HCT116 (cell line): ENCODE measurements around the gene ADGRG1. TPM values are rescaled to one million over a fixed set of nuclear protein-coding genes. Genes with fewer than 3 reads are reported as not detected.

Experiments used
- ATAC-seq: fragments of 200-7000 bp; cut with Tn5 transposase; 2 replicates; pipeline ENCODE4 v1.9.1; 2020; ENCODE audit warnings: mild to moderate bottlenecking, moderate library complexity
- BruUV-seq: library from RNA; stranded (reverse); fragments of 400-500 nt; replicated peaks from 2 replicates; lab custom pipeline; 2021; lab: Mats Ljungman, UMichigan
- CTCF ChIA-PET: fragments of 300-600 bp; sonication (Branson Sonifier 250); formaldehyde crosslinking; loops from one replicate; lab custom pipeline; 2021; ENCODE audit warnings: antibody characterized with exemption; lab: Charles Lee
- POLR2A ChIA-PET: fragments of 300-600, 350-600 bp; sonication (Branson Sonifier 250); formaldehyde crosslinking; loops from one replicate; lab custom pipeline; 2021; ENCODE audit warnings: antibody characterized with exemption; lab: Charles Lee
- RAD21 ChIA-PET, 2 experiments: fragments of 300-600 bp; sonication (Branson Sonifier 250); formaldehyde crosslinking; loops; one replicate each; lab custom pipeline; 2023; ENCODE audit warnings: low total read pairs in 2 of 2; ENCODE audit not compliant: uncharacterized antibody in 2 of 2, unreplicated experiment in 2 of 2, low non-redundant PET in 1 of 2; lab: Charles Lee
- DNase-seq: peaks from one replicate; pipeline ENCODE4 v3.0.0-alpha.2; 2010; ENCODE audit warnings: low read depth, low spot score
- H2AFZ ChIP-seq: fragments of 200-600 bp; shearing (Covaris generic), sonication (generic); 2 replicates; pipeline ENCODE4 v1.6.1; 2017; ENCODE audit warnings: low read depth, mixed run types, mixed read lengths, antibody characterized with exemption, low read length; ENCODE audit not compliant: poor library complexity, severe bottlenecking
- H3K27ac ChIP-seq: 2 replicates; pipeline ENCODE4 v1.5.1; 2012; ENCODE audit warnings: low read depth, low read length
- H3K27me3 ChIP-seq: fragments of 200-600 bp; sonication (generic); 2 replicates; pipeline ENCODE4 v1.6.1; 2016; ENCODE audit warnings: mixed run types, low read length, mixed read lengths; ENCODE audit not compliant: insufficient read depth
- H3K36me3 ChIP-seq, 2 experiments: fragments of 200-500 bp in 1 of 2; fragments of 200-600 bp in 1 of 2; sonication (Bioruptor generic) in 1 of 2; sonication (generic) in 1 of 2; 2 replicates each; pipeline versions ENCODE4 v1.5.1 to v1.6.1; 2014 to 2016; ENCODE audit warnings: low read length in 2 of 2, inconsistent platforms in 1 of 2, mixed read lengths in 1 of 2, mixed run types in 1 of 2; ENCODE audit not compliant: insufficient read depth in 2 of 2, control insufficient read depth in 1 of 2
- H3K4me1 ChIP-seq, 2 experiments: fragments of 200-600 bp in 1 of 2; sonication (generic) in 1 of 2; 2 replicates each; pipeline versions ENCODE4 v1.5.1 to v1.6.1; 2012 to 2017; ENCODE audit warnings: low read length in 2 of 2, inconsistent platforms in 1 of 2, mild to moderate bottlenecking in 1 of 2, mixed read lengths in 1 of 2, mixed run types in 1 of 2, moderate library complexity in 1 of 2; ENCODE audit not compliant: insufficient read depth in 2 of 2, control insufficient read depth in 1 of 2
- H3K4me2 ChIP-seq: fragments of 200-600 bp; sonication (generic); 2 replicates; pipeline ENCODE4 v1.6.1; 2017; ENCODE audit warnings: mixed run types, low read length, mixed read lengths
- H3K4me3 ChIP-seq, 2 experiments: fragments of 200-600 bp in 1 of 2; sonication (generic) in 1 of 2; replicated peaks in 1 of 2; 2 replicates each; pipeline ENCODE4 v1.5.1; 2011 to 2016; ENCODE audit warnings: low read length in 2 of 2, control low read depth in 1 of 2, low read depth in 1 of 2, mild to moderate bottlenecking in 1 of 2, mixed read lengths in 1 of 2, mixed run types in 1 of 2
- H3K79me2 ChIP-seq: fragments of 200-600 bp; sonication (generic); 2 replicates; pipeline ENCODE4 v1.6.1; 2017; ENCODE audit warnings: mild to moderate bottlenecking, mixed run types, low read length, moderate library complexity, mixed read lengths; ENCODE audit not compliant: insufficient read depth
- H3K9ac ChIP-seq: fragments of 200-600 bp; sonication (generic); 2 replicates; pipeline ENCODE4 v1.6.1; 2016; ENCODE audit warnings: low read length, mixed read lengths
- H3K9me2 ChIP-seq: fragments of 200-600 bp; sonication (generic), shearing (Covaris generic); 2 replicates; pipeline ENCODE4 v1.6.1; 2017; ENCODE audit warnings: mixed run types, mild to moderate bottlenecking, moderate library complexity; ENCODE audit not compliant: insufficient read depth
- H3K9me3 ChIP-seq, 2 experiments: fragments of 200-500 bp in 1 of 2; fragments of 200-600 bp in 1 of 2; sonication (Bioruptor generic) in 1 of 2; sonication (generic) in 1 of 2; 2 replicates each; pipeline ENCODE4 v1.6.1; 2014 to 2017; ENCODE audit warnings: low read length in 2 of 2, mixed read lengths in 2 of 2, inconsistent platforms in 1 of 2, low read depth in 1 of 2, mild to moderate bottlenecking in 1 of 2, mixed run types in 1 of 2, moderate library complexity in 1 of 2; ENCODE audit not compliant: control insufficient read depth in 1 of 2, insufficient read depth in 1 of 2
- H4K20me1 ChIP-seq: fragments of 200-600 bp; sonication (generic), shearing (Covaris generic); 2 replicates; pipeline ENCODE4 v1.6.1; 2017; ENCODE audit warnings: mixed run types, mild to moderate bottlenecking, moderate library complexity; ENCODE audit not compliant: insufficient read depth
- ATF3 ChIP-seq: IDR thresholded peaks from 2 replicates; pipeline ENCODE4 v1.6.1; 2012
- CEBPB ChIP-seq: IDR thresholded peaks from 2 replicates; pipeline ENCODE4 v1.6.1; 2012; ENCODE audit warnings: low read depth
- EGR1 ChIP-seq: IDR thresholded peaks from 2 replicates; pipeline ENCODE4 v1.6.1; 2012; ENCODE audit warnings: low read depth
- EZH2phosphoT487 ChIP-seq: fragments of 200-600 bp; IDR thresholded peaks from 2 replicates; pipeline ENCODE4 v1.6.1; 2018; ENCODE audit warnings: antibody characterized with exemption, borderline replicate concordance
- FOSL1 ChIP-seq: IDR thresholded peaks from 2 replicates; pipeline ENCODE4 v1.6.1; 2012; ENCODE audit warnings: low read depth
- JUND ChIP-seq: IDR thresholded peaks from 2 replicates; pipeline ENCODE4 v1.6.1; 2012
- POLR2A ChIP-seq: IDR thresholded peaks from 2 replicates; pipeline ENCODE4 v1.7.0; 2011; ENCODE audit warnings: borderline replicate concordance; ENCODE audit not compliant: insufficient read depth, insufficient read length; ENCODE audit errors: extremely low read depth
- POLR2AphosphoS5 ChIP-seq: IDR thresholded peaks from 2 replicates; pipeline ENCODE4 v1.6.1; 2011; ENCODE audit warnings: mild to moderate bottlenecking, low read depth, low read length, moderate library complexity
- RAD21 ChIP-seq: IDR thresholded peaks from 2 replicates; pipeline ENCODE4 v1.6.1; 2012; ENCODE audit warnings: low read depth, mild to moderate bottlenecking
- SIN3A ChIP-seq: IDR thresholded peaks from 2 replicates; pipeline ENCODE4 v1.6.1; 2012; ENCODE audit warnings: low read depth
- SP1 ChIP-seq: IDR thresholded peaks from 2 replicates; pipeline ENCODE4 v1.6.1; 2012; ENCODE audit warnings: low read depth
- TCF7L2 ChIP-seq: IDR thresholded peaks from 2 replicates; pipeline ENCODE4 v1.7.0; 2011; ENCODE audit warnings: borderline replicate concordance, inconsistent platforms; ENCODE audit not compliant: insufficient read depth, insufficient read length; ENCODE audit errors: extremely low read depth
- ZBTB33 ChIP-seq: IDR thresholded peaks from 2 replicates; pipeline ENCODE4 v1.6.1; 2011; ENCODE audit warnings: mild to moderate bottlenecking, low read length, moderate library complexity; ENCODE audit not compliant: insufficient replicate concordance; ENCODE audit errors: extremely low read depth
- ZFX ChIP-seq: fragments of 450-650 bp; IDR thresholded peaks from 2 replicates; pipeline ENCODE4 v1.6.1; 2017
- intact Hi-C: fragments of 100-400 bp; cut with micrococcal nuclease; formaldehyde crosslinking; loops from 2 replicates; pipeline ENCODE4 v1.10.0; 2022
- total RNA-seq: library from RNA; stranded (reverse); gene quantifications from one replicate; pipeline ENCODE4 v1.2.1, GENCODE V29; 2021; ENCODE audit not compliant: unreplicated experiment
- TF ChIP-seq, protein P1 (sequence below): IDR thresholded peaks from 2 replicates; pipeline ENCODE4 v1.6.1; 2012; ENCODE audit warnings: low read depth

ADGRG1 gene
- total RNA-seq, 1 experiment from 2014 or later, result 36.4 TPM

GRCh38 chr16:57658878-57659674 is 30.6 kb downstream of the ADGRG1 start:
- no peak overlapping the region for H3K4me2 ChIP-seq

More at GRCh38 chr16:57658878-57659674, 30.6 kb downstream of the ADGRG1 start:
- no peak overlapping the region for H3K27ac ChIP-seq
- no peak overlapping the region for H3K9ac ChIP-seq
- TF ChIP-seq ATF3 (no peak), RAD21 (no peak), EGR1 (no peak), CEBPB (no peak), POLR2A (no peak), JUND (no peak), ZFX (no peak), EZH2phosphoT487 (no peak), SIN3A (no peak), FOSL1 (no peak), TCF7L2 (no peak), POLR2AphosphoS5 (no peak), ZBTB33 (no peak), SP1 (no peak)
- TF ChIP-seq, protein P1, sequence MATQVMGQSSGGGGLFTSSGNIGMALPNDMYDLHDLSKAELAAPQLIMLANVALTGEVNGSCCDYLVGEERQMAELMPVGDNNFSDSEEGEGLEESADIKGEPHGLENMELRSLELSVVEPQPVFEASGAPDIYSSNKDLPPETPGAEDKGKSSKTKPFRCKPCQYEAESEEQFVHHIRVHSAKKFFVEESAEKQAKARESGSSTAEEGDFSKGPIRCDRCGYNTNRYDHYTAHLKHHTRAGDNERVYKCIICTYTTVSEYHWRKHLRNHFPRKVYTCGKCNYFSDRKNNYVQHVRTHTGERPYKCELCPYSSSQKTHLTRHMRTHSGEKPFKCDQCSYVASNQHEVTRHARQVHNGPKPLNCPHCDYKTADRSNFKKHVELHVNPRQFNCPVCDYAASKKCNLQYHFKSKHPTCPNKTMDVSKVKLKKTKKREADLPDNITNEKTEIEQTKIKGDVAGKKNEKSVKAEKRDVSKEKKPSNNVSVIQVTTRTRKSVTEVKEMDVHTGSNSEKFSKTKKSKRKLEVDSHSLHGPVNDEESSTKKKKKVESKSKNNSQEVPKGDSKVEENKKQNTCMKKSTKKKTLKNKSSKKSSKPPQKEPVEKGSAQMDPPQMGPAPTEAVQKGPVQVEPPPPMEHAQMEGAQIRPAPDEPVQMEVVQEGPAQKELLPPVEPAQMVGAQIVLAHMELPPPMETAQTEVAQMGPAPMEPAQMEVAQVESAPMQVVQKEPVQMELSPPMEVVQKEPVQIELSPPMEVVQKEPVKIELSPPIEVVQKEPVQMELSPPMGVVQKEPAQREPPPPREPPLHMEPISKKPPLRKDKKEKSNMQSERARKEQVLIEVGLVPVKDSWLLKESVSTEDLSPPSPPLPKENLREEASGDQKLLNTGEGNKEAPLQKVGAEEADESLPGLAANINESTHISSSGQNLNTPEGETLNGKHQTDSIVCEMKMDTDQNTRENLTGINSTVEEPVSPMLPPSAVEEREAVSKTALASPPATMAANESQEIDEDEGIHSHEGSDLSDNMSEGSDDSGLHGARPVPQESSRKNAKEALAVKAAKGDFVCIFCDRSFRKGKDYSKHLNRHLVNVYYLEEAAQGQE, result no peak
- no peaks in the 10 kb centered on the region for H3K4me1 ChIP-seq
- intact Hi-C loops, result no loop called here
- no peaks in the 10 kb centered on the region for H3K79me2 ChIP-seq
- ATAC-seq (no peak), DNase-seq (no peak)
- ChIA-PET POLR2A (no interaction called here), RAD21 (no interaction called here), CTCF (no interaction called here)
- no peaks in the 10 kb centered on the region for H4K20me1 ChIP-seq
- H3K36me3 ChIP-seq, result no peaks in the 10 kb centered on the region; a peak in 1 of 4 replicates
- no peaks in the 10 kb centered on the region for H3K27me3 ChIP-seq
- H3K9me3 ChIP-seq, result no peaks in the 10 kb centered on the region
- BruUV-seq, result no TSS peak
- no peaks in the 10 kb centered on the region for H3K9me2 ChIP-seq
- H3K4me3 ChIP-seq, result no peak overlapping the region
- H2AFZ ChIP-seq, result no peak overlapping the region
